ENCODE results near the gene ADCY5. TPM values are rescaled to one million over a fixed set of nuclear protein-coding genes. Genes with fewer than 3 reads are reported as not detected.
A peak's percentile ranks its signal among the peaks of the same experiment; 100 is the strongest.

The ADCY5 gene
- total RNA-seq, 1 donor from 2014 or later: 25.8 TPM

- no peak for DNase-seq (ENCODE audit: low spot score)
These were observed 79.8 kb downstream of the ADCY5 start for GRCh38 chr3:123369085-123369484.

DNA sequence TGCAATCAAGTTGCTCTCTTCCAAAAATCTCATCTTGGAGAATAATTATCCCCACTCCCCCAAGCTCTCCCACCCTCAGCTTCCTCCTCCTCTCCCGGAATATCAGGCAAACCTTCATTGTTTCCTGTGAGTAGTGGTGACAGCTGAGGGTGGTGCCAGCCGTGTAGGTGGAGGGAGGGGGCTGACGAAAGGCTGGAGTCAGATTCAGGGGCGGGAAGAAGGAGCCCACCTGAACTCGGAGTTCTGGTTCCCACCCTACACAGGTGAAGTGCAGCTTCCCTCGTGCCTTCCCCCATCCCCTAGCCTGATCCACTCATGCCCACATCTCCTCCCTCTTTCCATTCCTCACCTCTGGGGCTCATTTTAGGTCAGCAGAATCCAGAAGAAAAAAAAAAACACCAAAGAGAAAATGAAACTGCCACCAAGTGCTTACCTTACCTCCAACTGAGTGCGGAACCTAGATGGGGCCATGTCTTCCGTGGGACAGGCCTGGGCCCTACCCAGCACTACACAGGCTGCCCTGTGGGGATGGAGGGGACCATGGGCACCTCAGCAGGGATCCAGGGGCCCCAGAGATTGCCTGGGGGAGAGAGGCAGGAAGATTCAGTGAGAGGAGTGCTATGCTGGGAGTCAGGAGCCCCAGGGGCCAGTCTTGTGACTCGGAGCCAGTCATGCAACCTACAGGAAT is 81.3 kb downstream of the ADCY5 start:
- no peak for DNase-seq (ENCODE audit: low spot score)

- DNase-seq (ENCODE audit: low spot score): no peak
These were observed 83.3 kb downstream of the ADCY5 start for GRCh38 chr3:123365450-123366143.

DNA sequence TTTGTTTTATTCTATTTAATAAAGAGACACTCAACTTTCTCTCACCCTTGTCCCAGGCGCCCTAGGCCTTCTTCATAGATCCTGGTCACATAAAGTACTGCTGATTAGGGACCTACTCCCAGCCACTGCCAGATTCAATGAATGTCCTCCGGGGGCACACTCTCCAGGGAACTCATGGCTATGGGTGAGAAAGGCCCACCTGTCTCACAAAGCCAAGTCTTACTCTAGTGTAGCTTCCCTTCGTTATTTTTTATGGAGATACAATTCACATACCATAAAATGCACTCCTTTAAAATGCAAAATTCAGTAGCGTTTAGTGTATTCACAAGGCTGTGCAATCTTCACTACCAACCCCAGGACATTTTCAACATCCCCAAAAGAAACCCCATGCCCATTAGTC is 87.8 kb downstream of the ADCY5 start:
- DNase-seq (ENCODE audit: low spot score): no peak

GRCh38 chr3:123357275-123357674 is 91.6 kb downstream of the ADCY5 start:
- DNase-seq (ENCODE audit: low spot score): no peak

- no peak for DNase-seq (ENCODE audit: low spot score)
These were observed 95.0 kb downstream of the ADCY5 start for GRCh38 chr3:123353850-123354233.

DNA sequence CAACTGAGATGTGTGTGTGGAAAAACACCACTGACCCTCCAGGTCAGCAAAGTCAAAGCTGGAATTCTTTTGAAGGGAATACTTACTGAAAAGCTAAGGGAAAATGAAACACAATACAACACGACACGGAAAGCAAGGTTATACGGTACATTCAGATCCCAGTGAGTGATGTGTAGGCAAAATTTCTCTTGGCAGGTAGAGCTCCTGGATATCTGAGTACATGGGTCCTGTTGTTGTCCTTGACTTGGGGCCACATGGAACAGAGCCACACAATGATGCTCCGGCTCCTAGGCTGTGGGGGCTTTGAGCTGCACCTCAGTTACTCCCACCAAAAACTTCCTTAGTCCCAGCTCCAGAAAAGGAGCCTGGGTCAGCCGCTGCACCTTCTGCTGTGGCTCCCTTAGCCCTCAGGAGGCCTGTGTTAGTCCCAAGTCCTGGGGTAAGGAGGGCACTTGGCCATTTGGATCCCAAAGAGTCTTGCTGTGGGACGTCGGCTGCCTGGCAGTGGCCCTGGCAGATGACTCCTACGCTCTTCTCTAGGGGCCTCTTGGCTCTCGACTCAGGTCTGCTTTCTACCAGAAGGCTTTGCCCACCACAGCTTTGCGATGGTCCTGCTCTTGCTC is 95.6 kb downstream of the ADCY5 start:
- DNase-seq (ENCODE audit: low spot score): no peak

DNA sequence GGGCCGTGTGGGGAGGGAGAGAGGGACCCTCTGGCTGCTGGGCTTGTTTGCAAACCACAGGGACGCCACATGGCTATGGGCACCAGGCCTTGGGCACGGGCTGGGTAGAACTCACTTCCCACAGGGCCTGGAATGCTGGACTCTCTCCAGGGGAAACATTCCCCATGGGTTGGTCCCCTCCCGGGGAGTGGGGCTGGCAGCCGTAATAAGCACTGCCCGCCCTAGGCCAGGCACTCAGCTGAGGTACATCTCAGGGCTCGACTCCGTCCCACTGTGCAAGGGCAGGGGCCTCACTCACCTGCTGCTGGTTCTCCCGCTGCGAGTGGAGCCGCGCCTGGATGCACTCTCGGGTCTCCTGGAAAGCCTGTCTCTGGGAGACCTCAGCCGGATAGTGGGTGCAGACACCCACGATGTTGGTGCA is 96.7 kb downstream of the ADCY5 start:
- DNase-seq (ENCODE audit: low spot score): peak; percentile 27

GRCh38 chr3:123351501-123351900 is 97.4 kb downstream of the ADCY5 start:
- no peak for DNase-seq (ENCODE audit: low spot score)

DNA sequence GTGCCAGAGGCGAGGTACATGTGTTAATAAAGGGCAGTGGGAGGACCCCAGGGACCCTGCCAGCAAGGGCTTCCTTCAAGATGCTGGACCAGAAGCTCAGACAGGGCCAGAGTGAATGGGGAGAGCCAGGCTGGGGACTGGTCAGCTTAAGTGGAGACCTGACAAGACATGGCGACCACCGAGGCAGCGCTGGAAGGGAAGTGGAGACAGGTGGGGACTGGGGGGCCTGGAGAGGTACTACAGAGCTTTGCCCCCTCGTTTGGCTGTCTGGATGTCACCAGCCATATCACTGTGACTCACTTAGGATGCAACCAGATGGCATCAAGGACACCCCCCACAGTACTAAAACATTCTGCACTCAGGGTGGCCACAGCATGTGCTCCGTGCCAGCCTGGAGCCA is 97.9 kb downstream of the ADCY5 start:
- no peak for DNase-seq (ENCODE audit: low spot score)

- no peak for DNase-seq (ENCODE audit: low spot score)
These were observed 99.1 kb downstream of the ADCY5 start for GRCh38 chr3:123349566-123350435.

- no peak for DNase-seq (ENCODE audit: low spot score)
These were observed 99.7 kb downstream of the ADCY5 start for GRCh38 chr3:123349201-123349535.

- DNase-seq (ENCODE audit: low spot score): no peak
These were observed 100.3 kb downstream of the ADCY5 start for GRCh38 chr3:123348471-123349200.

GRCh38 chr3:123347691-123348264 is 101.1 kb downstream of the ADCY5 start:
- DNase-seq (ENCODE audit: low spot score): no peak

DNA sequence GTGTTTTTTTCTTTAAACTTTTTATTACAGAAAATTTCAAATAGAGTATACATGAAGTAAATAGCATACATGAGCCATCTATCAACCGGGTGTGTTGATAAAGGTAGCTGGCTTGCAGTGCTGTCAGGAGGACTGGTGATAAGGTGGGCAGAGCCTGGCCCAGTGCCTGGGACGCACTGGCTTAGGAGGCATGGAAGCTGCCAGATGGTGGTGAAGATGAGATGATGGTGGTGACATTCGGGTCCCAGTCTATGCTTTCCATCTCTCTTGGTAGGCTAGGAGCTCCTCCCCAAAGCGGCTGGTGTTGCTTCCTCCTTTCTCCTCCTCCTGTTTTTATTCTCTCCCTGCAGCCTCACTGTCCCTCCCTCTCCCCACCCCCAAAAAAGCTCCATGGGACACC is 101.7 kb downstream of the ADCY5 start:
- no peak for DNase-seq (ENCODE audit: low spot score)

GRCh38 chr3:123346021-123346420 is 102.9 kb downstream of the ADCY5 start:
- DNase-seq (ENCODE audit: low spot score): no peak

- DNase-seq (ENCODE audit: low spot score): no peak
These were observed 103.8 kb downstream of the ADCY5 start for GRCh38 chr3:123344907-123345594.

GRCh38 chr3:123344175-123344906 is 104.5 kb downstream of the ADCY5 start:
- no peak for DNase-seq (ENCODE audit: low spot score)

DNA sequence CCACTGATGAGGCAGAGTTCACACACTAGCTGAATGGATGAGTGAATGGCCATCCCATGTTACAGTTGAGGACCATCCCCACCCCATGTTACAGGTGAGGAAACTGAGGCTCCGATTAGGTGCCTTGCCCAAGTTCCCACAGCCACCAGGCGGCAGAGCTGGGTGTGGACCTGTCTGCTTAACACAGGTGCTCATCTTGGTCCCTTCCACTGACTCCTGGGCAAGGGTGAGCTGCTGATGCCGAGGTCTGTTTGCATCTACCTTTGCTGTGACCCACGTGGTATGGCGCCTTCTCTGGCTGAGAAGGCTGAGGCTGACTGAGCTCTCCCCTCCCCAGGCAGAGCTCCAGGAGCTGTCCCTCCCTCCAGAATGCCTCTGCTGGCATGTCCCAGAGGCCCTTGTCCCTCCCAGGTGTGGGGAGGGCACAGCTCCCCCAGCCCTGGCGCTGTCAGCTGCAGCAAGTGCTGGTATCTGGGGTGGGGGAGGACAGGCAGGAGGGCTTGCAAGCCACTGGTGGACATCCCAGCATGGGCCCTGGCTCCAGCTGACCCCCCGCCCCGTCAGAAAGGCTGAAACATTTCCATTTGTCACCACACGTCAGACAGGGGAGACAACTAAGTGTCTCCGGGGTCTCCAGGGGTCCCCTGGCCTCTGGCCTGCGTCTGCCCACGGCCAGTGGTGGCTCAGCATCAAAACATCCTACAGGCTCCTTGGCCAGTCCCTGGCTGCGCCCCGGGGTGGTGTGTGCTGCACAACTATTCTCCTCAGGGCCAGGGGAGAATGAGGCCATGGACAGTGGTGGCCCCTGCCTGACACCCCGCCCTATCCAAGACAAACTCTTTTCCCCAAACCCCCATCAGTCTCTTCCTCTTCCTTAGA is 105.4 kb downstream of the ADCY5 start:
- no peak for DNase-seq (ENCODE audit: low spot score)

Measured in mucosa of gallbladder (tissue), 1 donor.